Loucy (cell line): ENCODE measurements around the gene ZFYVE1.

Experiments
- CTCF ChIP-seq: fragments of 200-600 bp; sonication (generic); conservative IDR thresholded peaks from 2 replicates; pipeline ENCODE4 v1.5.1; 2014; ENCODE audit warnings: mild to moderate bottlenecking, antibody characterized with exemption, low read length
- EZH2phosphoT487 ChIP-seq: fragments of 200-600 bp; IDR thresholded peaks from 2 replicates; pipeline ENCODE4 v1.6.1; 2018; ENCODE audit warnings: antibody characterized with exemption, mild to moderate bottlenecking, moderate library complexity, borderline replicate concordance

GRCh38 chr14:72943876-72944430, 83.0 kb downstream of the ZFYVE1 start:
- no peak for TF ChIP-seq CTCF
- no peak for TF ChIP-seq EZH2phosphoT487
